ENCODE data around the gene KIF21B.
"Not testable (repeated sequence)": the region's sequence is repeated elsewhere in the genome, so short reads cannot be mapped to it uniquely, and the experiment has no call there.

KIF21B gene

DNA sequence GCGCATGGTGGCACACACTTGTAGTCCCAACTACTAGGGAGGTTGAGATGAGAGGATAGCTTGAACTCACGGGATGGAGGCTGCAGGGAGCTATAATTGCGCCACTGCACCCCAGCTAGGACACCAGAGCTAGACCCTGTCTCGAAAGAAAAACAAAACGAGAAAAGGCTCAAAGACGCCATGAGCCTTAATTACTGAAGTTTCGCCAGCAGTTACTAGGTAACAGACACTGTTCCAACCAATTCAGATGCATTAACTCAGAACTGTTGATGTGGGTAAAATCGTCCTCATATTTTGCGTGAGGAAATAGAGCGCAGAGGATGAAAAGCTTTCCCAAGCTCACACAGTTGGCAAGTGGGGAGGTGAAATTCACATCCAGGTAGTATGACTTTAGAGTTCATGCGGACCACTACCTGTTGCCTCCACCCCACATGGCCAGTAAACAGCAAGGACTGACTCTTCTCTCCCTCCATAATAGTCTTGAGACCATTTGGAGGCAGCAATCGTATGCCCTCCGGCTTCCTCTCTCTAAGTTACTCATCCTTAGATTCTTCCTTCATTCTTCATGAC, 88.8 kb downstream of the KIF21B start:
- H3K4me3 ChIP-seq (ENCODE audit: low read depth, low read length): no peak overlapping the region
- no peaks in the 10 kb centered on the region for H3K27me3 ChIP-seq (ENCODE audit: insufficient read depth, low read depth, severe bottlenecking)
- H3K36me3 ChIP-seq: no peaks in the 10 kb centered on the region
- DNase-seq: no peak
- no peak overlapping the region for H3K27ac ChIP-seq
- TF ChIP-seq CTCF (IDR thresholded peaks at IDR 0.05; ENCODE audit: low read depth, low read length): no peak
- no peaks in the 10 kb centered on the region for H3K9me3 ChIP-seq (ENCODE audit: severe bottlenecking)

DNA sequence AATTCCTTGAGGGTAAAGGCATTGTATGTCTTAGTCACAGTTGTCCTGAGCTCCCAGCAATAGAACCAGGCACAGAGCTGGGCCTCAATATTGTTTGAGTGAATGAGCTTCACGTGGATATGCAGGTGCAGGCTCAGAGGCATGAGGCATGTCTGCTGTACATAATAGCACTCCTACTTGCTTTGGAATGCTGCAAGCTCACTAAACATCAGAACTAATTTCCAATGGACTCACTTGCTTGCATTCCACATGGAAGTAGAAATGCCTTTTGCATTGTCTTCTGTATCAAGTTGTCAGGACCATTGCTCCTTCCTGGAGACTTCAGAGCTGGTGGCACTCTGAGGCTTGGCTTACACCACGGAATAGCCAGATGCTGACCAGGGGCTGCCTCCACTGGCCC, 91.7 kb downstream of the KIF21B start:
- H3K36me3 ChIP-seq: no peaks in the 10 kb centered on the region
- no peak overlapping the region for H3K4me3 ChIP-seq (ENCODE audit: low read depth, low read length)
- no peaks in the 10 kb centered on the region for H3K27me3 ChIP-seq (ENCODE audit: insufficient read depth, low read depth, severe bottlenecking)
- H3K27ac ChIP-seq: no peak overlapping the region
- TF ChIP-seq CTCF (IDR thresholded peaks at IDR 0.05; ENCODE audit: low read depth, low read length): no peak
- no peak for DNase-seq
- H3K9me3 ChIP-seq (ENCODE audit: severe bottlenecking): no peaks in the 10 kb centered on the region

- not testable (repeated sequence) for H3K4me3 ChIP-seq (ENCODE audit: low read depth, low read length); H3K27ac ChIP-seq; H3K9me3 ChIP-seq (ENCODE audit: severe bottlenecking); H3K27me3 ChIP-seq (ENCODE audit: insufficient read depth, low read depth, severe bottlenecking); DNase-seq; H3K36me3 ChIP-seq
Observed at GRCh38 chr1:200930285-200930684, 93.2 kb downstream of the KIF21B start.

DNA sequence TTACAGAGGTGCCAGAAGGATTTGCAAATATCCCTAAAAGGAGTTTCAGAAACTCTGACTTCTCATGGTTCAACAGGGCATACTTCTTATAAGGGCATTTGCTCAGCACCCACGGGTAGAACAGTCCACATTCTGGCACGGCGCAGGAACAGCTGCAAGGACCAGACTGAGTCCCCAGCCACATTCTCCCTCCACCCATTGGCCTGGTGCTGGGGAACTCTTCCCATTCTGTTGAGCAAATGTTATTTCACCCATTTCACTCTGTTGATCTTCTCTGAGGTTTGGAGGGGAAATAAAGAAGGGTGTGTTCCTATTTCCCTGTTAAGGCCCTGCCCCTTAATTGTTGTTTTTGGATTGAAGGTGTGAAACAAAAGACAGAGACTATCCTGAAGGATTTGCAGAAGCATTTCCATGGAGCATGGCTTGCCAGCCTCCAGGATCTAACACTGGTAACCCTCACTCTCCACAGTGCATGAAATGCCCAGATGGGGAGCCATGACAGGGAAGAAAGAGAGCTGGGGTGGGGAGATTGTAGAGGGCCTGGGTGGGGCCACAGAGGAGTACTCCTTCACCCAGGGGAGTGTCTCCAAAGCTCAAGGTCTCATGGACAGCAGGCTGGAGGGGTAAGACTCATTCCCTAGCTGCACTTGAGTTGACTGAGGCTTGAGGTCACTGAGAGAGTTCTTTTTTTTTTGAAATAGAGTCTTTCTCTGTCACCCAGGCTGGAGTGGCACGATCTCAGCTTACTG, 93.8 kb downstream of the KIF21B start:
- no peak overlapping the region for H3K27ac ChIP-seq
- TF ChIP-seq CTCF (IDR thresholded peaks at IDR 0.05; ENCODE audit: low read depth, low read length): no peak
- no peak overlapping the region for H3K4me3 ChIP-seq (ENCODE audit: low read depth, low read length)

DNA sequence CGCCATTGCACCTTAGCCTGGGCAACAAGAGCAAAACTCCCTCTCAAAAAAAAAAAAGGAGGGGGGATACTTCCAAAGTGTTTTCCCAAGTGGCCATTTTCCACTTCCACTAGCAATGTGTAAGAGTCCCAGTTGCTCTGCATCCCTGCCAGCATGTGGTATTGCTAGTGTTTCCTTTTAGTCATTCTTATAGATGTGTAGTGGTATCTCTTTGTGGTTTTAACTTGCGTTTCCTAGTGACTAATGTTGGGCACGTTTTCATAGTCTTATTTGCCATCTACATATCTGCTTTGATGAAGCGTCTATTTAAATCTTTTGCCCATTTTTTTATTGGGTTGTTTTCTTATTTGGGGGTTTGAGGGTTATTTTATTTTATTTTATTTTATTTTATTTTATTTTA, 97.7 kb downstream of the KIF21B start:
- H3K27ac ChIP-seq: no peak overlapping the region
- DNase-seq: no peak
- no peaks in the 10 kb centered on the region for H3K36me3 ChIP-seq
- no peak for TF ChIP-seq CTCF (IDR thresholded peaks at IDR 0.05; ENCODE audit: low read depth, low read length)
- no peak overlapping the region for H3K4me3 ChIP-seq (ENCODE audit: low read depth, low read length)
- no peaks in the 10 kb centered on the region for H3K27me3 ChIP-seq (ENCODE audit: insufficient read depth, low read depth, severe bottlenecking)
- H3K9me3 ChIP-seq (ENCODE audit: severe bottlenecking): no peaks in the 10 kb centered on the region

More for the DNA sequence above, 93.8 kb downstream of the KIF21B start:
- no peaks in the 10 kb centered on the region for H3K36me3 ChIP-seq
- no peak for DNase-seq
- no peaks in the 10 kb centered on the region for H3K27me3 ChIP-seq (ENCODE audit: insufficient read depth, low read depth, severe bottlenecking)
- no peaks in the 10 kb centered on the region for H3K9me3 ChIP-seq (ENCODE audit: severe bottlenecking)

DNA sequence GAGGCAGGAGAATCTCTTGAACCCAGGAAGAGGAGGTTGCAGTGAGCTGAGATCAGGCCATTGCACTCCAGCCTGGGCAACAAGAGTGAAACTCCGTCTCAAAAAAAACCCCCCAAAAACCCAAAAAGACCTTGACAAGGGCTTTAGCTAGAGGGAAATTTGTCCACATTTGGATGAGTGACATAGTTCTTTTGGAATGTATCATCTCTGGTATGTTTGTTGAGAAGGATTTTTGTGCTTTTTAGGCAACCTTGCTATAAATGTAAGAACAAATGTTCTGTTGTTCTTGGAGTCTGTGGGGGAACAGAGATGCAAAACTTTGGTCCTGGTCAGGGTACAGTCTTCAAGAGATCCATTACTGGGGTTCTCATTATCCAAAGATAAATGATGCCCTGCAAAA, 99.9 kb downstream of the KIF21B start:
- no peak for DNase-seq
- TF ChIP-seq CTCF (IDR thresholded peaks at IDR 0.05; ENCODE audit: low read depth, low read length): no peak
- Histone ChIP-seq H3K9me3 (ENCODE audit: severe bottlenecking) (peaks cover 2% of the 10 kb centered on the region), H3K36me3 (no peaks in the 10 kb centered on the region), H3K27me3 (ENCODE audit: insufficient read depth, low read depth, severe bottlenecking) (no peaks in the 10 kb centered on the region), H3K4me3 (ENCODE audit: low read depth, low read length) (no peak overlapping the region), H3K27ac (no peak overlapping the region)
